NB4 (cell line): Measurements from ENCODE around the gene NMNAT1.

Experiments
- CTCF ChIP-seq: IDR thresholded peaks from one replicate; pipeline ENCODE4 v1.5.1; 2012; ENCODE audit warnings: low read depth, low read length
- MYC ChIP-seq: IDR thresholded peaks from 2 replicates; pipeline ENCODE4 v1.6.1; 2011; ENCODE audit warnings: low read depth, low read length
- POLR2A ChIP-seq: IDR thresholded peaks from 2 replicates; pipeline ENCODE4 v1.6.1; 2011; ENCODE audit warnings: mild to moderate bottlenecking; ENCODE audit not compliant: insufficient read length; ENCODE audit errors: extremely low read depth

- TF ChIP-seq POLR2A: no peak
- TF ChIP-seq CTCF: no peak
- TF ChIP-seq MYC: no peak
Observed at GRCh38 chr1:9909234-9910046, 33.8 kb upstream of the NMNAT1 start.
